Measurements from ENCODE around the gene HDGFL2. TPM values are rescaled to one million over a fixed set of nuclear protein-coding genes. Genes with fewer than 3 reads are reported as not detected.
A peak's percentile ranks its signal among the peaks of the same experiment; 100 is the strongest.

HDGFL2 gene
- total and polyA plus RNA-seq, 9 donors, result 35.0 to 97.7 (median 83.3) TPM

- no peak for DNase-seq
- H3K9me3 ChIP-seq (replicated peaks; ENCODE audit: control insufficient read depth, low read depth, low read length), result no peaks in the 10 kb centered on the region
- H3K27ac ChIP-seq (ENCODE audit: low read length), result no peak overlapping the region
- peaks cover 58% of the 10 kb centered on the region for H3K4me1 ChIP-seq (ENCODE audit: control insufficient read depth, insufficient read depth, low read length)
- no peaks in the 10 kb centered on the region for H3K27me3 ChIP-seq (ENCODE audit: control insufficient read depth, insufficient read depth, low read length)
- H3K36me3 ChIP-seq (ENCODE audit: control insufficient read depth, insufficient read depth, low read length), result peaks cover 70% of the 10 kb centered on the region
- no peak overlapping the region for H3K4me3 ChIP-seq (ENCODE audit: low read length)
- 87% methylated on average over 17 of the region's 24 CpGs for WGBS (ENCODE audit: insufficient coverage)
Observed at GRCh38 chr19:4452230-4452990, 19.7 kb upstream of the HDGFL2 start.

GRCh38 chr19:4453232-4454179, 18.6 kb upstream of the HDGFL2 start:
- Histone ChIP-seq H3K9me3 (replicated peaks; ENCODE audit: control insufficient read depth, low read depth, low read length) (no peaks in the 10 kb centered on the region), H3K27me3 (ENCODE audit: control insufficient read depth, insufficient read depth, low read length) (no peaks in the 10 kb centered on the region), H3K36me3 (ENCODE audit: control insufficient read depth, insufficient read depth, low read length) (peaks cover 59% of the 10 kb centered on the region), H3K27ac (ENCODE audit: low read length) (no peak overlapping the region), H3K4me1 (ENCODE audit: control insufficient read depth, insufficient read depth, low read length) (peaks cover 52% of the 10 kb centered on the region), H3K4me3 (ENCODE audit: low read length) (no peak overlapping the region)
- WGBS (ENCODE audit: insufficient coverage), result 46% methylated on average over 24 of the region's 34 CpGs
- DNase-seq, result peak; percentile 16

- H3K36me3 ChIP-seq (ENCODE audit: control insufficient read depth, insufficient read depth, low read length), result peaks cover 47% of the 10 kb centered on the region
- no peaks in the 10 kb centered on the region for H3K9me3 ChIP-seq (replicated peaks; ENCODE audit: control insufficient read depth, low read depth, low read length)
- peak overlapping the region; percentile 98 for H3K27ac ChIP-seq (ENCODE audit: low read length)
- H3K4me1 ChIP-seq (ENCODE audit: control insufficient read depth, insufficient read depth, low read length), result peaks cover 38% of the 10 kb centered on the region
- peak; percentile 85 for DNase-seq
- WGBS (ENCODE audit: insufficient coverage), result 43% methylated on average over 22 of the region's 29 CpGs
- peak overlapping the region; percentile 79 for H3K4me3 ChIP-seq (ENCODE audit: low read length)
- no peaks in the 10 kb centered on the region for H3K27me3 ChIP-seq (ENCODE audit: control insufficient read depth, insufficient read depth, low read length)
Observed at GRCh38 chr19:4454747-4455718, 17.1 kb upstream of the HDGFL2 start.

- Histone ChIP-seq H3K9me3 (replicated peaks; ENCODE audit: control insufficient read depth, low read depth, low read length) (no peaks in the 10 kb centered on the region), H3K27me3 (ENCODE audit: control insufficient read depth, insufficient read depth, low read length) (no peaks in the 10 kb centered on the region), H3K4me3 (ENCODE audit: low read length) (peak overlapping the region; percentile 79), H3K36me3 (ENCODE audit: control insufficient read depth, insufficient read depth, low read length) (peaks cover 40% of the 10 kb centered on the region), H3K27ac (ENCODE audit: low read length) (peak overlapping the region; percentile 98), H3K4me1 (ENCODE audit: control insufficient read depth, insufficient read depth, low read length) (peaks cover 38% of the 10 kb centered on the region)
- peak; percentile 93 for DNase-seq
- 18% methylated on average over 13 of the region's 15 CpGs for WGBS (ENCODE audit: insufficient coverage)
Observed at GRCh38 chr19:4455719-4456475, 16.2 kb upstream of the HDGFL2 start.

GRCh38 chr19:4456476-4456842, 15.6 kb upstream of the HDGFL2 start:
- H3K4me1 ChIP-seq (ENCODE audit: control insufficient read depth, insufficient read depth, low read length), result peaks cover 38% of the 10 kb centered on the region
- DNase-seq, result peak; percentile 88
- no peaks in the 10 kb centered on the region for H3K27me3 ChIP-seq (ENCODE audit: control insufficient read depth, insufficient read depth, low read length)
- peaks cover 35% of the 10 kb centered on the region for H3K36me3 ChIP-seq (ENCODE audit: control insufficient read depth, insufficient read depth, low read length)
- H3K4me3 ChIP-seq (ENCODE audit: low read length), result peak overlapping the region; percentile 79
- WGBS (ENCODE audit: insufficient coverage), result 1% methylated on average over 9 of the region's 9 CpGs
- no peaks in the 10 kb centered on the region for H3K9me3 ChIP-seq (replicated peaks; ENCODE audit: control insufficient read depth, low read depth, low read length)
- H3K27ac ChIP-seq (ENCODE audit: low read length), result peak overlapping the region; percentile 98

GRCh38 chr19:4456843-4457653, 15.0 kb upstream of the HDGFL2 start:
- under 1% methylated on average over 30 of the region's 53 CpGs for WGBS (ENCODE audit: insufficient coverage)

GRCh38 chr19:4457654-4458395, 14.3 kb upstream of the HDGFL2 start, which contains the start of gene UBXN6:
Gene UBXN6 (minus strand): TSS chr19:4457794. CDS start chr19:4457697, 97 bp downstream.
- Histone ChIP-seq H3K4me3 (ENCODE audit: low read length) (peak within 1 kb of the TSS; percentile 79), H3K36me3 (ENCODE audit: control insufficient read depth, insufficient read depth, low read length) (peaks cover 21% of the 10 kb centered on the region), H3K4me1 (ENCODE audit: control insufficient read depth, insufficient read depth, low read length) (peaks cover 38% of the 10 kb centered on the region), H3K9me3 (replicated peaks; ENCODE audit: control insufficient read depth, low read depth, low read length) (no peaks in the 10 kb centered on the region), H3K27me3 (ENCODE audit: control insufficient read depth, insufficient read depth, low read length) (no peaks in the 10 kb centered on the region), H3K27ac (ENCODE audit: low read length) (peak within 1 kb of the TSS; percentile 98)
- DNase-seq, result peak; percentile 99
- WGBS (ENCODE audit: insufficient coverage), result 2% methylated on average over 28 of the region's 52 CpGs

More at GRCh38 chr19:4456843-4457653, 15.0 kb upstream of the HDGFL2 start:
- Histone ChIP-seq H3K4me1 (ENCODE audit: control insufficient read depth, insufficient read depth, low read length) (peaks cover 38% of the 10 kb centered on the region), H3K9me3 (replicated peaks; ENCODE audit: control insufficient read depth, low read depth, low read length) (no peaks in the 10 kb centered on the region), H3K27me3 (ENCODE audit: control insufficient read depth, insufficient read depth, low read length) (no peaks in the 10 kb centered on the region), H3K4me3 (ENCODE audit: low read length) (peak overlapping the region; percentile 79), H3K27ac (ENCODE audit: low read length) (peak overlapping the region; percentile 98), H3K36me3 (ENCODE audit: control insufficient read depth, insufficient read depth, low read length) (peaks cover 29% of the 10 kb centered on the region)
- DNase-seq, result peak; percentile 89

Measured in muscle of leg (tissue), 11 donors.